ENCODE results near the gene FOXP1.

FOXP1 gene

GRCh38 chr3:71075494-71075893 lies 508.0 kb downstream of the FOXP1 start:
- no peak for DNase-seq (ENCODE audit: low spot score)

- no peak for DNase-seq (ENCODE audit: low spot score)
Observed at GRCh38 chr3:71074423-71074822, 509.1 kb downstream of the FOXP1 start.

- DNase-seq (ENCODE audit: low spot score), result no peak
Observed at GRCh38 chr3:71072986-71073385, 510.5 kb downstream of the FOXP1 start.

GRCh38 chr3:71072287-71072686 lies 511.2 kb downstream of the FOXP1 start:
- no peak for DNase-seq (ENCODE audit: low spot score)

- no peak for DNase-seq (ENCODE audit: low spot score)
Observed at GRCh38 chr3:71070497-71071463, 512.7 kb downstream of the FOXP1 start.

GRCh38 chr3:71069797-71070196 lies 513.7 kb downstream of the FOXP1 start:
- DNase-seq (ENCODE audit: low spot score), result no peak

GRCh38 chr3:71067977-71068654 lies 515.4 kb downstream of the FOXP1 start:
- no peak for DNase-seq (ENCODE audit: low spot score)

- DNase-seq (ENCODE audit: low spot score), result no peak
Observed at GRCh38 chr3:71066849-71067261, 516.7 kb downstream of the FOXP1 start.

- DNase-seq (ENCODE audit: low spot score), result no peak
Observed at GRCh38 chr3:71066356-71066755, 517.2 kb downstream of the FOXP1 start.

GRCh38 chr3:71065764-71066013 lies 517.8 kb downstream of the FOXP1 start:
- DNase-seq (ENCODE audit: low spot score), result no peak

- DNase-seq (ENCODE audit: low spot score), result no peak
Observed at GRCh38 chr3:71064956-71065763, 518.4 kb downstream of the FOXP1 start.

GRCh38 chr3:71064291-71064955 lies 519.1 kb downstream of the FOXP1 start:
- no peak for DNase-seq (ENCODE audit: low spot score)

- DNase-seq (ENCODE audit: low spot score), result no peak
Observed at GRCh38 chr3:71063773-71064290, 519.7 kb downstream of the FOXP1 start.

- DNase-seq (ENCODE audit: low spot score), result peak; percentile 77
Observed at GRCh38 chr3:71062952-71063772, 520.4 kb downstream of the FOXP1 start.

GRCh38 chr3:71062037-71062932 lies 521.2 kb downstream of the FOXP1 start:
- DNase-seq (ENCODE audit: low spot score), result no peak

- no peak for DNase-seq (ENCODE audit: low spot score)
Observed at GRCh38 chr3:71061581-71061980, 521.9 kb downstream of the FOXP1 start.

- no peak for DNase-seq (ENCODE audit: low spot score)
Observed at GRCh38 chr3:71061037-71061436, 522.5 kb downstream of the FOXP1 start.

- no peak for DNase-seq (ENCODE audit: low spot score)
Observed at GRCh38 chr3:71060536-71060935, 523.0 kb downstream of the FOXP1 start.

GRCh38 chr3:71057526-71057894 lies 526.0 kb downstream of the FOXP1 start:
- no peak for DNase-seq (ENCODE audit: low spot score)

- no peak for DNase-seq (ENCODE audit: low spot score)
Observed at GRCh38 chr3:71056327-71056726, 527.2 kb downstream of the FOXP1 start.

Data from kidney capillary endothelial cell (primary cell).